Measurements from ENCODE around the gene DCTN5.

The DCTN5 gene

GRCh38 chr16:23651943-23652468, 10.7 kb downstream of the DCTN5 start:
- Histone ChIP-seq H3K4me1 (ENCODE audit: control insufficient read depth in 5 of 5, insufficient read depth in 5 of 5, low read length in 5 of 5) (no peaks in the 10 kb centered on the region), H3K9me3 (ENCODE audit: control insufficient read depth in 5 of 5, low read length in 5 of 5) (no peaks in the 10 kb centered on the region), H3K4me3 (ENCODE audit: low read depth in 1 of 5, low read length in 5 of 5) (no peak overlapping the region), H3K27me3 (ENCODE audit: control insufficient read depth in 5 of 5, insufficient read depth in 4 of 5, low read length in 5 of 5) (no peaks in the 10 kb centered on the region), H3K27ac (ENCODE audit: low read depth, low read length) (no peak overlapping the region), H3K36me3 (ENCODE audit: control insufficient read depth in 5 of 5, insufficient read depth in 5 of 5, low read length in 5 of 5) (peaks cover 11 to 31% (median 16%) of the 10 kb centered on the region in 5 donors), H3K9ac (ENCODE audit: low read length in 5 of 5) (no peak overlapping the region)

DNA sequence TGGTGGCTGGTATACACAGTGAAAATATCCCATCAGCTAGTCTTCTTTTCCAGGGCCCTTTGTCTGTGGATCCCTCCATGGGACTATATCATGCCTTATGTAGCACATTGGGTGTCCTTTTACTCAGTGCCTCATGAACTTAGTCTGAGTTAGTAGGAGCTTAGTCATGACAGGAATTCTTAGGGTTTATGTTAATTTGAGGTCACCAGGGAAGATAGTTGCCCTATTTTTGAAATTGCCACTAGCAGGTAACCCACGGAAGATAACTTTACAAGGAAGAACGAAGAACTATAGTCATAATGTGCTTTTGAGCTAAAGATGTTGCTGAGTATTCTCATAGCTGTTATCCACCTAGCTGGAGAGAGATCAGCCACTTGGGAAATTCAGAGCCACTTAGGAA, 22.7 kb downstream of the DCTN5 start:
- no peak overlapping the region for H3K9ac ChIP-seq (ENCODE audit: low read length in 5 of 5)
- peaks cover 71 to 99% (median 92%) of the 10 kb centered on the region in 5 donors for H3K36me3 ChIP-seq (ENCODE audit: control insufficient read depth in 5 of 5, insufficient read depth in 5 of 5, low read length in 5 of 5)
- H3K9me3 ChIP-seq (ENCODE audit: control insufficient read depth in 5 of 5, low read length in 5 of 5) = no peaks in the 10 kb centered on the region
- H3K4me3 ChIP-seq (ENCODE audit: low read depth in 1 of 5, low read length in 5 of 5) = no peak overlapping the region
- H3K27ac ChIP-seq (ENCODE audit: low read depth, low read length) = no peak overlapping the region
- H3K4me1 ChIP-seq (ENCODE audit: control insufficient read depth in 5 of 5, insufficient read depth in 5 of 5, low read length in 5 of 5) = no peaks in the 10 kb centered on the region
- H3K27me3 ChIP-seq (ENCODE audit: control insufficient read depth in 5 of 5, insufficient read depth in 4 of 5, low read length in 5 of 5) = no peaks in the 10 kb centered on the region

- Histone ChIP-seq H3K9me3 (ENCODE audit: control insufficient read depth in 5 of 5, low read length in 5 of 5) (no peaks in the 10 kb centered on the region), H3K27ac (ENCODE audit: low read depth, low read length) (no peak overlapping the region), H3K27me3 (ENCODE audit: control insufficient read depth in 5 of 5, insufficient read depth in 4 of 5, low read length in 5 of 5) (no peaks in the 10 kb centered on the region), H3K9ac (ENCODE audit: low read length in 5 of 5) (no peak overlapping the region), H3K4me3 (ENCODE audit: low read depth in 1 of 5, low read length in 5 of 5) (no peak overlapping the region), H3K4me1 (ENCODE audit: control insufficient read depth in 5 of 5, insufficient read depth in 5 of 5, low read length in 5 of 5) (no peaks in the 10 kb centered on the region), H3K36me3 (ENCODE audit: control insufficient read depth in 5 of 5, insufficient read depth in 5 of 5, low read length in 5 of 5) (peaks cover 50 to 96% (median 90%) of the 10 kb centered on the region in 5 donors)
Measured at GRCh38 chr16:23666571-23667354, 25.5 kb downstream of the DCTN5 start.

DNA sequence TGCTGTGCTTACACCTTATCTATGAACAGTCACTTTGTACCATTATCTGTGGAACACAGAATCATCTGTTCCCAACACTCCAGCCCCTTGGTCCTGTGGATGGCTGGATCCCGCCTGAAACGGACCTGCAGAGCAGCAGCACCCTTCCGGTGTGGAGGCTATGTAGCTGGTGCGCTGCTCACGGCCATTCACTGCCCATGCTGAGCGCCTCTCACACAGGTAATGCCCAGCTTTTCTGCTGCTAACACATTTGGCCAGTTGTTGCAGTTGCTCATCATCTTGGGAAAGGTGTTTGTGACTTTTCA, 26.0 kb downstream of the DCTN5 start:
- H3K9me3 ChIP-seq (ENCODE audit: control insufficient read depth in 5 of 5, low read length in 5 of 5) = no peaks in the 10 kb centered on the region
- H3K4me3 ChIP-seq (ENCODE audit: low read depth in 1 of 5, low read length in 5 of 5) = no peak overlapping the region
- no peak overlapping the region for H3K27ac ChIP-seq (ENCODE audit: low read depth, low read length)
- H3K36me3 ChIP-seq (ENCODE audit: control insufficient read depth in 5 of 5, insufficient read depth in 5 of 5, low read length in 5 of 5) = peaks cover 47 to 96% (median 88%) of the 10 kb centered on the region in 5 donors
- no peaks in the 10 kb centered on the region for H3K27me3 ChIP-seq (ENCODE audit: control insufficient read depth in 5 of 5, insufficient read depth in 4 of 5, low read length in 5 of 5)
- no peaks in the 10 kb centered on the region for H3K4me1 ChIP-seq (ENCODE audit: control insufficient read depth in 5 of 5, insufficient read depth in 5 of 5, low read length in 5 of 5)
- no peak overlapping the region for H3K9ac ChIP-seq (ENCODE audit: low read length in 5 of 5)

- no peaks in the 10 kb centered on the region for H3K27me3 ChIP-seq (ENCODE audit: control insufficient read depth in 5 of 5, insufficient read depth in 4 of 5, low read length in 5 of 5)
Measured at GRCh38 chr16:23668225-23668624, 27.0 kb downstream of the DCTN5 start.

GRCh38 chr16:23668873-23669272, 27.6 kb downstream of the DCTN5 start:
- Histone ChIP-seq H3K9ac (ENCODE audit: low read length in 5 of 5) (no peak overlapping the region), H3K9me3 (ENCODE audit: control insufficient read depth in 5 of 5, low read length in 5 of 5) (no peaks in the 10 kb centered on the region), H3K36me3 (ENCODE audit: control insufficient read depth in 5 of 5, insufficient read depth in 5 of 5, low read length in 5 of 5) (peaks cover 37 to 86% (median 76%) of the 10 kb centered on the region in 5 donors)

More at GRCh38 chr16:23668225-23668624, 27.0 kb downstream of the DCTN5 start:
- Histone ChIP-seq H3K9ac (ENCODE audit: low read length in 5 of 5) (no peak overlapping the region), H3K4me3 (ENCODE audit: low read depth in 1 of 5, low read length in 5 of 5) (no peak overlapping the region), H3K36me3 (ENCODE audit: control insufficient read depth in 5 of 5, insufficient read depth in 5 of 5, low read length in 5 of 5) (peaks cover 38 to 91% (median 80%) of the 10 kb centered on the region in 5 donors), H3K4me1 (ENCODE audit: control insufficient read depth in 5 of 5, insufficient read depth in 5 of 5, low read length in 5 of 5) (no peaks in the 10 kb centered on the region), H3K27ac (ENCODE audit: low read depth, low read length) (no peak overlapping the region), H3K9me3 (ENCODE audit: control insufficient read depth in 5 of 5, low read length in 5 of 5) (no peaks in the 10 kb centered on the region)

DNA sequence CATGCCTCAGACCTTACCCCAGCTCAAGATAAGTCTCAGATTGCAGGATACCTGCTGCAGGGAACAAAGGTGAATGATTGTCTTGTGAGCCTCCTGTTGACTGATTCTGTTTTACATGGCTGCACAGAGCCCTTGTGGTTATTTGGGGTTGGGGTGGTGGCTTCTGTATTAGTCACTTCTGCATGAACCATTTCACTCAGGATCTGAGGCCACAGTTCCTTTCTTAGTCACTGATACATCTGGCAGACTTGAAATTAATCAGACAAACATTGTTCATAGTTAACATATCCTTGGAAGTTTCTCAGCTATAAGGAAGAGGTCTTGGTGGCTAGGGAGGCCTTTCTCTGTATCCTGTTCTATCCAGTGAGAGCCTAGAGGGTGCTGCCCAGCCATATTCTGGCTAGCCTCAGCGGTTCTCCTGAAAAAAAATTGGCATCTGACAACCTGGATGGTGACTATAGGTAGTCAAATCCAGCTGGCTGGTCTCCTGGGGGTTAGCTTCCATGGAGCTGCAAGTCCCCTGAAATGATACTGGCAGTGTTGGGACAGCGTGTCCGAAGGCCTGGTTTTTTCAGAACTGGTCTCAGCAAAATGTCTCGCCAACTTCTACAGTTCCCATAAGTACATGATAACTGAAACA, 29.0 kb downstream of the DCTN5 start:
- no peaks in the 10 kb centered on the region for H3K9me3 ChIP-seq (ENCODE audit: control insufficient read depth in 5 of 5, low read length in 5 of 5)
- no peaks in the 10 kb centered on the region for H3K27me3 ChIP-seq (ENCODE audit: control insufficient read depth in 5 of 5, insufficient read depth in 4 of 5, low read length in 5 of 5)
- H3K4me3 ChIP-seq (ENCODE audit: low read depth in 1 of 5, low read length in 5 of 5) = no peak overlapping the region
- H3K9ac ChIP-seq (ENCODE audit: low read length in 5 of 5) = no peak overlapping the region
- H3K4me1 ChIP-seq (ENCODE audit: control insufficient read depth in 5 of 5, insufficient read depth in 5 of 5, low read length in 5 of 5) = no peaks in the 10 kb centered on the region
- H3K36me3 ChIP-seq (ENCODE audit: control insufficient read depth in 5 of 5, insufficient read depth in 5 of 5, low read length in 5 of 5) = peaks cover 28 to 77% (median 62%) of the 10 kb centered on the region in 5 donors
- no peak overlapping the region for H3K27ac ChIP-seq (ENCODE audit: low read depth, low read length)

More at GRCh38 chr16:23668873-23669272, 27.6 kb downstream of the DCTN5 start:
- H3K27ac ChIP-seq (ENCODE audit: low read depth, low read length) = no peak overlapping the region
- H3K4me1 ChIP-seq (ENCODE audit: control insufficient read depth in 5 of 5, insufficient read depth in 5 of 5, low read length in 5 of 5) = no peaks in the 10 kb centered on the region
- no peaks in the 10 kb centered on the region for H3K27me3 ChIP-seq (ENCODE audit: control insufficient read depth in 5 of 5, insufficient read depth in 4 of 5, low read length in 5 of 5)
- H3K4me3 ChIP-seq (ENCODE audit: low read depth in 1 of 5, low read length in 5 of 5) = no peak overlapping the region

DNA sequence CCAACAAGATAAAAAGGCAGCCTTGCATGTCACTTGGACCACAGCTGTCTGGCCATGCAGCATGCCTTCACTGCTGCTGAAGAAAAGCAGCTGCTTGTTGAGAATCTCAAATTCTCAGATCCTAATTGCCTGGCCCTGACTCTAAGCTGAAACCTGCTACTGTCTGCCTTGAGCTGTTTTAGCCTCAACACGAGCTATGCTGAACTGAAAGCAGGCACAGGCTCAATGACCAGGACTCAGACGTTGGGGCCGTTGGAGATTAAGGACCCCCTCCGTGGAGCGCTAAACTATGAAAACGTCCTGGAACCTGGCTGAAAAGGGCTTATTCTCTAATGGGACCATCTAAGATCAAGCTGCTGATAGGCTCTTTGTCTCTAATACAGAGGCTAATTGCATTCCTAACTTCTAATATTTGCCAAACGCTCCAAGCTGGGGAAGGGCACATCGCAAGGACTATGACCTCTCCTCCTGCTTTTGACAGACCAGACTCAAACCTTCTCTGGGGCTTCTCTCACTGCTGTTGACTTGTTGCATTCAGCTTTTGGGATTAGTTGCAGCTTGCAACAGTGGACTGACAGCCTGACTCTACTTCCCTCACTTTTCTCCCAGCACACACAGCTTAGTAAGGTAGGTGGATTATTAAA, 32.8 kb downstream of the DCTN5 start:
- no peak overlapping the region for H3K4me3 ChIP-seq (ENCODE audit: low read depth in 1 of 5, low read length in 5 of 5)
- no peak overlapping the region for H3K27ac ChIP-seq (ENCODE audit: low read depth, low read length)
- H3K36me3 ChIP-seq (ENCODE audit: control insufficient read depth in 5 of 5, insufficient read depth in 5 of 5, low read length in 5 of 5) = peaks cover 2 to 45% (median 29%) of the 10 kb centered on the region in 5 donors
- no peaks in the 10 kb centered on the region for H3K27me3 ChIP-seq (ENCODE audit: control insufficient read depth in 5 of 5, insufficient read depth in 4 of 5, low read length in 5 of 5)
- H3K9ac ChIP-seq (ENCODE audit: low read length in 5 of 5) = no peak overlapping the region
- H3K4me1 ChIP-seq (ENCODE audit: control insufficient read depth in 5 of 5, insufficient read depth in 5 of 5, low read length in 5 of 5) = peaks cover 0 to 12% (median 11%) of the 10 kb centered on the region in 5 donors
- no peaks in the 10 kb centered on the region for H3K9me3 ChIP-seq (ENCODE audit: control insufficient read depth in 5 of 5, low read length in 5 of 5)

- Histone ChIP-seq H3K9ac (ENCODE audit: low read length in 5 of 5) (no peak overlapping the region), H3K9me3 (ENCODE audit: control insufficient read depth in 5 of 5, low read length in 5 of 5) (no peaks in the 10 kb centered on the region), H3K4me1 (ENCODE audit: control insufficient read depth in 5 of 5, insufficient read depth in 5 of 5, low read length in 5 of 5) (peaks cover 0 to 16% (median 15%) of the 10 kb centered on the region in 5 donors), H3K27ac (ENCODE audit: low read depth, low read length) (no peak overlapping the region), H3K4me3 (ENCODE audit: low read depth in 1 of 5, low read length in 5 of 5) (no peak overlapping the region), H3K36me3 (ENCODE audit: control insufficient read depth in 5 of 5, insufficient read depth in 5 of 5, low read length in 5 of 5) (peaks cover 0 to 36% (median 17%) of the 10 kb centered on the region in 5 donors), H3K27me3 (ENCODE audit: control insufficient read depth in 5 of 5, insufficient read depth in 4 of 5, low read length in 5 of 5) (no peaks in the 10 kb centered on the region)
Measured at GRCh38 chr16:23676924-23677480, 35.7 kb downstream of the DCTN5 start.
